H1 (cell line): ENCODE measurements around the gene GPRC6A.

Experiments
- BCL11A ChIP-seq, 2 experiments: IDR thresholded peaks; one replicate each; pipeline ENCODE4 v1.6.1; 2011; ENCODE audit warnings: low read depth in 2 of 2, low read length in 2 of 2, mild to moderate bottlenecking in 2 of 2
- CTCF ChIP-seq, 3 experiments: IDR thresholded peaks; 1 replicate in 2 of 3; 2 replicates in 1 of 3; pipeline versions ENCODE4 v1.5.1 to v1.6.1; 2011; ENCODE audit warnings: low read length in 3 of 3, mild to moderate bottlenecking in 3 of 3, inconsistent platforms in 2 of 3, low read depth in 1 of 3, moderate library complexity in 1 of 3; ENCODE audit not compliant: insufficient read depth in 1 of 3; ENCODE audit errors: control extremely low read depth in 1 of 3
- POLR2AphosphoS5 ChIP-seq: IDR thresholded peaks from 2 replicates; pipeline ENCODE4 v1.6.1; 2011; ENCODE audit warnings: low read depth, low read length
- ZNF274 ChIP-seq: IDR thresholded peaks from 2 replicates; pipeline ENCODE4 v1.7.0; 2012; ENCODE audit warnings: low read length, borderline replicate concordance; ENCODE audit errors: extremely low read depth

- TF ChIP-seq BCL11A (IDR thresholded peaks at IDR 0.05; ENCODE audit: low read depth in 2 of 2, low read length in 2 of 2) = no peak
- no peak for TF ChIP-seq ZNF274
- no peak for TF ChIP-seq CTCF (IDR thresholded peaks at IDR 0.05; ENCODE audit: control extremely low read depth in 1 of 3, insufficient read depth in 1 of 3, low read depth in 1 of 3, low read length in 3 of 3)
- no peak for TF ChIP-seq POLR2AphosphoS5
These were observed 66.6 kb downstream of the GPRC6A start for GRCh38 chr6:116762235-116762634.
